HepG2 (cell line): ENCODE data around the gene SAMD8. TPM values are rescaled to one million over a fixed set of nuclear protein-coding genes. Genes with fewer than 3 reads are reported as not detected.

Experiments
- ADNP ChIP-seq: sonication (generic); formaldehyde crosslinking; IDR thresholded peaks from 2 replicates; pipeline ENCODE4 v1.4.0; 2020; ENCODE audit warnings: missing genetic modification reagents
- CENPT ChIP-seq: sonication (generic); formaldehyde crosslinking; IDR thresholded peaks from 2 replicates; pipeline ENCODE4 v1.8.0; 2022; ENCODE audit warnings: low read depth, mild to moderate bottlenecking, moderate library complexity, missing genetic modification reagents
- HNRNPLL ChIP-seq: fragments of 200-400 bp; formaldehyde crosslinking; IDR thresholded peaks from 2 replicates; pipeline ENCODE4 v1.6.1; 2017; ENCODE audit warnings: mild to moderate bottlenecking, low read depth, low read length; ENCODE audit not compliant: poor library complexity, severe bottlenecking
- IKZF1 ChIP-seq: fragments of 450-650 bp; IDR thresholded peaks from 2 replicates; pipeline ENCODE4 v1.7.1; 2016
- KMT2A ChIP-seq: sonication (generic); formaldehyde crosslinking; IDR thresholded peaks from 2 replicates; pipeline ENCODE4 v1.4.0; 2020; ENCODE audit warnings: missing genetic modification reagents
- NCOA2 ChIP-seq: sonication (generic); formaldehyde crosslinking; IDR thresholded peaks from 2 replicates; pipeline ENCODE4 v1.8.0; 2022; ENCODE audit warnings: inconsistent platforms
- PAWR ChIP-seq: sonication (generic); formaldehyde crosslinking; IDR thresholded peaks from 2 replicates; pipeline ENCODE4 v1.4.0; 2020; ENCODE audit warnings: missing genetic modification reagents, mild to moderate bottlenecking, borderline replicate concordance
- polyA plus RNA-seq, 8 experiments: library from polyadenylated mRNA; depleted of rRNA in 3 of 8; stranded (reverse) in 7 of 8; unstranded in 1 of 8; fragments of >200 nt; fragmentation: Illumina TruSeq in 4 of 8; extraction: Trizol in 4 of 8; gene quantifications; 2 replicates each; pipeline versions ENCODE4 v1.2.1 to v1.2.3, GENCODE V29; 2011 to 2016; ENCODE audit warnings: low read depth in 4 of 8, missing spikeins in 1 of 8, mixed read lengths in 1 of 8; ENCODE audit not compliant: insufficient read depth in 1 of 8
- total RNA-seq, 5 experiments: library from RNA; depleted of rRNA; stranded (reverse); fragments of >200 nt; fragmentation: Illumina TruSeq; extraction: Trizol; gene quantifications; 2 replicates each; pipeline ENCODE4 v1.2.3, GENCODE V29; 2016; ENCODE audit warnings: low read depth in 1 of 5
- TF ChIP-seq, protein P1 (sequence below): sonication (generic); formaldehyde crosslinking; IDR thresholded peaks from 2 replicates; pipeline ENCODE4 v1.5.0; 2020; ENCODE audit warnings: mild to moderate bottlenecking, missing genetic modification reagents, borderline replicate concordance
- TF ChIP-seq, protein P2 (sequence below): fragments of 450-650 bp; IDR thresholded peaks from 2 replicates; pipeline ENCODE4 v1.6.1; 2017; ENCODE audit warnings: mild to moderate bottlenecking
- TF ChIP-seq, protein P3 (sequence below), 2 experiments: sonication (generic) in 1 of 2; formaldehyde crosslinking in 1 of 2; IDR thresholded peaks; 2 replicates each; pipeline versions ENCODE4 v1.4.0 to v1.6.1; 2016 to 2020; ENCODE audit warnings: borderline replicate concordance in 1 of 2, low read depth in 1 of 2, mild to moderate bottlenecking in 1 of 2, missing genetic modification reagents in 1 of 2
- TF ChIP-seq, protein P4 (sequence below): sonication (generic); formaldehyde crosslinking; IDR thresholded peaks from 2 replicates; pipeline ENCODE4 v1.4.0; 2020; ENCODE audit warnings: missing genetic modification reagents, mild to moderate bottlenecking, borderline replicate concordance

The SAMD8 gene
- total and polyA plus RNA-seq, 2 of the 13 experiments (the other 11 are each of a cell fraction or from before 2014, with no cell fraction given), result 10.4 to 13.2 TPM

DNA sequence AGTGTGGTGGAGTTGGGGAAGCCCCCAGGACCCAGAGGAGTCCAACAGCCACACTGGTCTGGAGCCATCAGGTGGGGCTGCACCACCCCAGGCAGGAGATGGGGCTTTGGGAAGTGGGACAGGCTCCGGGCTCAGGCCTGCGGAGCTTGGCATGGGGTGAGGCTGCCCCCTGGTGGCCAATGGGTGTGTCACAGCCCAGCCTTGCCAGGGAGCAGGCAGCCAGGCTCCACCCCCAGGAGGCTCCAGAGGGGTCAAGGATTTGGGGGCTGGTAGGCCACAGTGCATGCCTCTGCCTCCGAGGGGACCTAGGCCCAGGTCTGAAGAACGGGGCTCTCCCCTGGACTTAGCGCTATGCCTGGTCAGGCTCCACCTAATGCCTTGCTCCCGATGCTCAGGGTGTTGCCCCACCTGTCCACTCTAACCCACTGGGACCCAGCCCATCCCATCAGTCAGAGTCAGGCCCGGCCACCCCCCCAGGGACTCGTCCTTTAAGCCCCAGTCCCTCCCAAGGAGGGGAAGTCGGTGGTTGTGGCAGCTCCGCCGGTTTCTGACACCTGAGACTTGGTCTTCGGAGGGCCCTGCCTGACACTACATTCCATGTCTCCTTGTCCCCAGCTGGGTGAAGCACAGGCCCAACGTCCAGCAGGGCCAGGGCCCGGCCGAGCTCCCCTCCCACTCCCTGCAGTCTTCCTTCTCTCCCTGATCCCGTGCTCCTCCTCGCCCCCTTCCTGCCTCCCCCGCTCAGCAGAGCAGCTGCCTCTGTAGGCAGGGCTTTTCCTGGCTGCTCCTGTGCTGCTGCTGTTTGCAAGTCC is 11.3 kb upstream of the SAMD8 start (continued):
- TF ChIP-seq, protein P1, sequence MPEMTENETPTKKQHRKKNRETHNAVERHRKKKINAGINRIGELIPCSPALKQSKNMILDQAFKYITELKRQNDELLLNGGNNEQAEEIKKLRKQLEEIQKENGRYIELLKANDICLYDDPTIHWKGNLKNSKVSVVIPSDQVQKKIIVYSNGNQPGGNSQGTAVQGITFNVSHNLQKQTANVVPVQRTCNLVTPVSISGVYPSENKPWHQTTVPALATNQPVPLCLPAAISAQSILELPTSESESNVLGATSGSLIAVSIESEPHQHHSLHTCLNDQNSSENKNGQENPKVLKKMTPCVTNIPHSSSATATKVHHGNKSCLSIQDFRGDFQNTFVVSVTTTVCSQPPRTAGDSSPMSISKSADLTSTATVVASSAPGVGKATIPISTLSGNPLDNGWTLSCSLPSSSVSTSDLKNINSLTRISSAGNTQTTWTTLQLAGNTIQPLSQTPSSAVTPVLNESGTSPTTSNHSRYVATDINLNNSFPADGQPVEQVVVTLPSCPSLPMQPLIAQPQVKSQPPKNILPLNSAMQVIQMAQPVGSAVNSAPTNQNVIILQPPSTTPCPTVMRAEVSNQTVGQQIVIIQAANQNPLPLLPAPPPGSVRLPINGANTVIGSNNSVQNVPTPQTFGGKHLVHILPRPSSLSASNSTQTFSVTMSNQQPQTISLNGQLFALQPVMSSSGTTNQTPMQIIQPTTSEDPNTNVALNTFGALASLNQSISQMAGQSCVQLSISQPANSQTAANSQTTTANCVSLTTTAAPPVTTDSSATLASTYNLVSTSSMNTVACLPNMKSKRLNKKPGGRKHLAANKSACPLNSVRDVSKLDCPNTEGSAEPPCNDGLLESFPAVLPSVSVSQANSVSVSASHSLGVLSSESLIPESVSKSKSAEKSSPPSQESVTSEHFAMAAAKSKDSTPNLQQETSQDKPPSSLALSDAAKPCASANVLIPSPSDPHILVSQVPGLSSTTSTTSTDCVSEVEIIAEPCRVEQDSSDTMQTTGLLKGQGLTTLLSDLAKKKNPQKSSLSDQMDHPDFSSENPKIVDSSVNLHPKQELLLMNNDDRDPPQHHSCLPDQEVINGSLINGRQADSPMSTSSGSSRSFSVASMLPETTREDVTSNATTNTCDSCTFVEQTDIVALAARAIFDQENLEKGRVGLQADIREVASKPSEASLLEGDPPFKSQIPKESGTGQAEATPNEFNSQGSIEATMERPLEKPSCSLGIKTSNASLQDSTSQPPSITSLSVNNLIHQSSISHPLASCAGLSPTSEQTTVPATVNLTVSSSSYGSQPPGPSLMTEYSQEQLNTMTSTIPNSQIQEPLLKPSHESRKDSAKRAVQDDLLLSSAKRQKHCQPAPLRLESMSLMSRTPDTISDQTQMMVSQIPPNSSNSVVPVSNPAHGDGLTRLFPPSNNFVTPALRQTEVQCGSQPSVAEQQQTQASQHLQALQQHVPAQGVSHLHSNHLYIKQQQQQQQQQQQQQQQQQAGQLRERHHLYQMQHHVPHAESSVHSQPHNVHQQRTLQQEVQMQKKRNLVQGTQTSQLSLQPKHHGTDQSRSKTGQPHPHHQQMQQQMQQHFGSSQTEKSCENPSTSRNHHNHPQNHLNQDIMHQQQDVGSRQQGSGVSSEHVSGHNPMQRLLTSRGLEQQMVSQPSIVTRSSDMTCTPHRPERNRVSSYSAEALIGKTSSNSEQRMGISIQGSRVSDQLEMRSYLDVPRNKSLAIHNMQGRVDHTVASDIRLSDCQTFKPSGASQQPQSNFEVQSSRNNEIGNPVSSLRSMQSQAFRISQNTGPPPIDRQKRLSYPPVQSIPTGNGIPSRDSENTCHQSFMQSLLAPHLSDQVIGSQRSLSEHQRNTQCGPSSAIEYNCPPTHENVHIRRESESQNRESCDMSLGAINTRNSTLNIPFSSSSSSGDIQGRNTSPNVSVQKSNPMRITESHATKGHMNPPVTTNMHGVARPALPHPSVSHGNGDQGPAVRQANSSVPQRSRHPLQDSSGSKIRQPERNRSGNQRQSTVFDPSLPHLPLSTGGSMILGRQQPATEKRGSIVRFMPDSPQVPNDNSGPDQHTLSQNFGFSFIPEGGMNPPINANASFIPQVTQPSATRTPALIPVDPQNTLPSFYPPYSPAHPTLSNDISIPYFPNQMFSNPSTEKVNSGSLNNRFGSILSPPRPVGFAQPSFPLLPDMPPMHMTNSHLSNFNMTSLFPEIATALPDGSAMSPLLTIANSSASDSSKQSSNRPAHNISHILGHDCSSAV (CRISPR knock-in tag), result no peak
- TF ChIP-seq, protein P2, sequence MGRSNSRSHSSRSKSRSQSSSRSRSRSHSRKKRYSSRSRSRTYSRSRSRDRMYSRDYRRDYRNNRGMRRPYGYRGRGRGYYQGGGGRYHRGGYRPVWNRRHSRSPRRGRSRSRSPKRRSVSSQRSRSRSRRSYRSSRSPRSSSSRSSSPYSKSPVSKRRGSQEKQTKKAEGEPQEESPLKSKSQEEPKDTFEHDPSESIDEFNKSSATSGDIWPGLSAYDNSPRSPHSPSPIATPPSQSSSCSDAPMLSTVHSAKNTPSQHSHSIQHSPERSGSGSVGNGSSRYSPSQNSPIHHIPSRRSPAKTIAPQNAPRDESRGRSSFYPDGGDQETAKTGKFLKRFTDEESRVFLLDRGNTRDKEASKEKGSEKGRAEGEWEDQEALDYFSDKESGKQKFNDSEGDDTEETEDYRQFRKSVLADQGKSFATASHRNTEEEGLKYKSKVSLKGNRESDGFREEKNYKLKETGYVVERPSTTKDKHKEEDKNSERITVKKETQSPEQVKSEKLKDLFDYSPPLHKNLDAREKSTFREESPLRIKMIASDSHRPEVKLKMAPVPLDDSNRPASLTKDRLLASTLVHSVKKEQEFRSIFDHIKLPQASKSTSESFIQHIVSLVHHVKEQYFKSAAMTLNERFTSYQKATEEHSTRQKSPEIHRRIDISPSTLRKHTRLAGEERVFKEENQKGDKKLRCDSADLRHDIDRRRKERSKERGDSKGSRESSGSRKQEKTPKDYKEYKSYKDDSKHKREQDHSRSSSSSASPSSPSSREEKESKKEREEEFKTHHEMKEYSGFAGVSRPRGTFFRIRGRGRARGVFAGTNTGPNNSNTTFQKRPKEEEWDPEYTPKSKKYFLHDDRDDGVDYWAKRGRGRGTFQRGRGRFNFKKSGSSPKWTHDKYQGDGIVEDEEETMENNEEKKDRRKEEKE, result no peak
- TF ChIP-seq, protein P3, sequence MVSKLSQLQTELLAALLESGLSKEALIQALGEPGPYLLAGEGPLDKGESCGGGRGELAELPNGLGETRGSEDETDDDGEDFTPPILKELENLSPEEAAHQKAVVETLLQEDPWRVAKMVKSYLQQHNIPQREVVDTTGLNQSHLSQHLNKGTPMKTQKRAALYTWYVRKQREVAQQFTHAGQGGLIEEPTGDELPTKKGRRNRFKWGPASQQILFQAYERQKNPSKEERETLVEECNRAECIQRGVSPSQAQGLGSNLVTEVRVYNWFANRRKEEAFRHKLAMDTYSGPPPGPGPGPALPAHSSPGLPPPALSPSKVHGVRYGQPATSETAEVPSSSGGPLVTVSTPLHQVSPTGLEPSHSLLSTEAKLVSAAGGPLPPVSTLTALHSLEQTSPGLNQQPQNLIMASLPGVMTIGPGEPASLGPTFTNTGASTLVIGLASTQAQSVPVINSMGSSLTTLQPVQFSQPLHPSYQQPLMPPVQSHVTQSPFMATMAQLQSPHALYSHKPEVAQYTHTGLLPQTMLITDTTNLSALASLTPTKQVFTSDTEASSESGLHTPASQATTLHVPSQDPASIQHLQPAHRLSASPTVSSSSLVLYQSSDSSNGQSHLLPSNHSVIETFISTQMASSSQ (IDR thresholded peaks at IDR 0.05; ENCODE audit: low read depth), result no peak
- TF ChIP-seq, protein P3 (CRISPR knock-in tag; IDR thresholded peaks at IDR 0.05; ENCODE audit: borderline replicate concordance), result no peak
- TF ChIP-seq HNRNPLL (no peak), CENPT (no peak), KMT2A (CRISPR knock-in tag) (no peak), NCOA2 (CRISPR knock-in tag) (no peak), IKZF1 (no peak), ADNP (CRISPR knock-in tag) (no peak), PAWR (CRISPR knock-in tag) (no peak)
- TF ChIP-seq, protein P4, sequence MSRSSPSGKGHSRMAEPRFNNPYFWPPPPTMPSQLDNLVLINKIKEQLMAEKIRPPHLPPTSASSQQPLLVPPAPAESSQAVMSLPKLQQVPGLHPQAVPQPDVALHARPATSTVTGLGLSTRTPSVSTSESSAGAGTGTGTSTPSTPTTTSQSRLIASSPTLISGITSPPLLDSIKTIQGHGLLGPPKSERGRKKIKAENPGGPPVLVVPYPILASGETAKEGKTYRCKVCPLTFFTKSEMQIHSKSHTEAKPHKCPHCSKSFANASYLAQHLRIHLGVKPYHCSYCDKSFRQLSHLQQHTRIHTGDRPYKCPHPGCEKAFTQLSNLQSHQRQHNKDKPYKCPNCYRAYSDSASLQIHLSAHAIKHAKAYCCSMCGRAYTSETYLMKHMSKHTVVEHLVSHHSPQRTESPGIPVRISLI (CRISPR knock-in tag), result no peak
